C4-2B (cell line): ENCODE measurements around the gene C17orf100.

Source experiments
- ZFX ChIP-seq: fragments of 450-650 bp; IDR thresholded peaks from 2 replicates; pipeline ENCODE4 v1.6.1; 2017
- TF ChIP-seq, protein P1 (sequence below): fragments of 450-650 bp; conservative IDR thresholded peaks from 2 replicates; pipeline ENCODE4 v1.5.1; 2017; ENCODE audit warnings: mild to moderate bottlenecking

- TF ChIP-seq, protein P1, sequence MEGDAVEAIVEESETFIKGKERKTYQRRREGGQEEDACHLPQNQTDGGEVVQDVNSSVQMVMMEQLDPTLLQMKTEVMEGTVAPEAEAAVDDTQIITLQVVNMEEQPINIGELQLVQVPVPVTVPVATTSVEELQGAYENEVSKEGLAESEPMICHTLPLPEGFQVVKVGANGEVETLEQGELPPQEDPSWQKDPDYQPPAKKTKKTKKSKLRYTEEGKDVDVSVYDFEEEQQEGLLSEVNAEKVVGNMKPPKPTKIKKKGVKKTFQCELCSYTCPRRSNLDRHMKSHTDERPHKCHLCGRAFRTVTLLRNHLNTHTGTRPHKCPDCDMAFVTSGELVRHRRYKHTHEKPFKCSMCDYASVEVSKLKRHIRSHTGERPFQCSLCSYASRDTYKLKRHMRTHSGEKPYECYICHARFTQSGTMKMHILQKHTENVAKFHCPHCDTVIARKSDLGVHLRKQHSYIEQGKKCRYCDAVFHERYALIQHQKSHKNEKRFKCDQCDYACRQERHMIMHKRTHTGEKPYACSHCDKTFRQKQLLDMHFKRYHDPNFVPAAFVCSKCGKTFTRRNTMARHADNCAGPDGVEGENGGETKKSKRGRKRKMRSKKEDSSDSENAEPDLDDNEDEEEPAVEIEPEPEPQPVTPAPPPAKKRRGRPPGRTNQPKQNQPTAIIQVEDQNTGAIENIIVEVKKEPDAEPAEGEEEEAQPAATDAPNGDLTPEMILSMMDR: no peak
- TF ChIP-seq ZFX: no peak
Observed at GRCh38 chr17:6670571-6670970, 19.0 kb downstream of the C17orf100 start.
